ENCODE measurements around the gene SAP30.

DNA sequence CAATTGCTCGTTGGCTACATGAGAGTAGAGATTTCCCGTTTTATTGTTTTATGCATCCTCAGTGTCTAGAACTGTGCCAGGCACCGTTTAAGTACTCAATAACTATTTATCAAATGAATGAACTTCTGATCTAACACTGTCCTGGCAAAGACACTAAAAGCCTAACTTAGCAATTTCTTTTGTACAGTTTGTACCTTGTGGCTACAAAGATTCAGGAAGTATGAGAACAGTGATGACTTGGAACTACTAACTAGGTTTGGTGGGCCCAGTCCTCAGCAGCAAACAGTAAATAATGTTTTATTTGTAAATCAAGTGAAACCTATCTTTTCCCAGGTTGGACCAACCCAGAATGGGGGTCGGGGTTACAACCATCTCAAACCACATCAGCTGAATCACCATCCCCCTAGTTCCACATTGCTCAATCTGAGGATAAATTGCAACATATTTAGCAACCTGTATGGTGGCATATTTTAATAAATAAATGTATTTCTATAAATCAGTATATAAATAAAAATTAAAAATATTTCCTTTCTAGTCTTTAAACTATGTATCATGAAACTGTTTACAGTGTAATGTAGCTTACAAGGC lies 40.4 kb downstream of the SAP30 start:
- TF ChIP-seq CHD1 (IDR thresholded peaks at IDR 0.05; ENCODE audit: low read depth, low read length): no peak
- TF ChIP-seq, protein P1, sequence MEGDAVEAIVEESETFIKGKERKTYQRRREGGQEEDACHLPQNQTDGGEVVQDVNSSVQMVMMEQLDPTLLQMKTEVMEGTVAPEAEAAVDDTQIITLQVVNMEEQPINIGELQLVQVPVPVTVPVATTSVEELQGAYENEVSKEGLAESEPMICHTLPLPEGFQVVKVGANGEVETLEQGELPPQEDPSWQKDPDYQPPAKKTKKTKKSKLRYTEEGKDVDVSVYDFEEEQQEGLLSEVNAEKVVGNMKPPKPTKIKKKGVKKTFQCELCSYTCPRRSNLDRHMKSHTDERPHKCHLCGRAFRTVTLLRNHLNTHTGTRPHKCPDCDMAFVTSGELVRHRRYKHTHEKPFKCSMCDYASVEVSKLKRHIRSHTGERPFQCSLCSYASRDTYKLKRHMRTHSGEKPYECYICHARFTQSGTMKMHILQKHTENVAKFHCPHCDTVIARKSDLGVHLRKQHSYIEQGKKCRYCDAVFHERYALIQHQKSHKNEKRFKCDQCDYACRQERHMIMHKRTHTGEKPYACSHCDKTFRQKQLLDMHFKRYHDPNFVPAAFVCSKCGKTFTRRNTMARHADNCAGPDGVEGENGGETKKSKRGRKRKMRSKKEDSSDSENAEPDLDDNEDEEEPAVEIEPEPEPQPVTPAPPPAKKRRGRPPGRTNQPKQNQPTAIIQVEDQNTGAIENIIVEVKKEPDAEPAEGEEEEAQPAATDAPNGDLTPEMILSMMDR (IDR thresholded peaks at IDR 0.05 in 2 of 3, conservative IDR thresholded peaks at IDR 0.05 in 1 of 3; ENCODE audit: control insufficient read depth in 2 of 3, extremely low read depth in 1 of 3, insufficient read depth in 1 of 3, low read depth in 3 of 3, low read length in 3 of 3): no peak
- TF ChIP-seq EGR1 (IDR thresholded peaks at IDR 0.05; ENCODE audit: borderline replicate concordance in 1 of 2, low read depth in 2 of 2, low read length in 2 of 2): no peak
- no peak for TF ChIP-seq RFX5 (IDR thresholded peaks at IDR 0.05; ENCODE audit: low read depth, low read length)
- TF ChIP-seq USF2 (IDR thresholded peaks at IDR 0.05; ENCODE audit: borderline replicate concordance, low read depth, low read length): no peak
- no peak for TF ChIP-seq SIN3A (IDR thresholded peaks at IDR 0.05; ENCODE audit: low read depth, low read length)
